HEK293 (cell line): ENCODE results near the gene ECHDC1.

Source experiments
- CTCF ChIA-PET: fragments of 350-600 bp; formaldehyde crosslinking; extraction: SDS; loops from one replicate; lab custom pipeline; 2021; ENCODE audit warnings: antibody characterized with exemption; lab: Yijun Ruan, JAX
- POLR2A ChIA-PET: fragments of 300-600 bp; formaldehyde crosslinking; extraction: SDS; loops from one replicate; lab custom pipeline; 2020; ENCODE audit warnings: antibody characterized with exemption, inconsistent platforms; lab: Yijun Ruan, JAX
- H3K27ac ChIP-seq: fragments of 200-500 bp; sonication (Bioruptor generic); 2 replicates; pipeline ENCODE4 v1.5.1; 2014; ENCODE audit warnings: low read depth, low read length, control low read depth, inconsistent platforms; ENCODE audit errors: extremely low read depth
- H3K36me3 ChIP-seq, 2 experiments: fragments of 200-500 bp in 1 of 2; sonication (Bioruptor generic) in 1 of 2; 1 replicate in 1 of 2; 2 replicates in 1 of 2; pipeline ENCODE4 v1.5.1; 2014 to 2017; ENCODE audit warnings: inconsistent platforms in 2 of 2, low read length in 2 of 2; ENCODE audit not compliant: control insufficient read depth in 2 of 2, insufficient read depth in 1 of 2
- H3K4me1 ChIP-seq: fragments of 200-500 bp; sonication (Bioruptor generic); 2 replicates; pipeline ENCODE4 v1.5.1; 2014; ENCODE audit warnings: mild to moderate bottlenecking, low read length, inconsistent platforms; ENCODE audit not compliant: control insufficient read depth, insufficient read depth
- H3K4me3 ChIP-seq: 2 replicates; pipeline ENCODE4 v1.5.1; 2011; ENCODE audit warnings: low read depth, mild to moderate bottlenecking, control low read depth, low read length, moderate library complexity
- H3K9me3 ChIP-seq: fragments of 200-500 bp; sonication (Bioruptor generic); 2 replicates; pipeline ENCODE4 v1.5.1; 2014; ENCODE audit warnings: low read depth, low read length, inconsistent platforms; ENCODE audit not compliant: control insufficient read depth, insufficient read depth
- KLF1 ChIP-seq: fragments of 450-650 bp; formaldehyde crosslinking; IDR thresholded peaks from 2 replicates; pipeline ENCODE4 v1.5.1; 2016; ENCODE audit warnings: missing biosample characterization, missing genetic modification characterization
- KLF17 ChIP-seq: fragments of 450-650 bp; formaldehyde crosslinking; IDR thresholded peaks from 2 replicates; pipeline ENCODE4 v1.5.1; 2016; ENCODE audit warnings: missing biosample characterization, missing genetic modification characterization
- MZF1 ChIP-seq: fragments of 450-650 bp; formaldehyde crosslinking; IDR thresholded peaks from 2 replicates; pipeline ENCODE4 v1.5.1; 2017; ENCODE audit warnings: missing biosample characterization, missing genetic modification characterization, borderline replicate concordance
- SALL2 ChIP-seq: fragments of 450-650 bp; formaldehyde crosslinking; IDR thresholded peaks from 2 replicates; pipeline ENCODE4 v1.5.0; 2017; ENCODE audit warnings: missing biosample characterization, mild to moderate bottlenecking, missing genetic modification characterization, borderline replicate concordance
- SETDB1 ChIP-seq: IDR thresholded peaks from one replicate; pipeline ENCODE4 v1.6.1; 2017; ENCODE audit warnings: mild to moderate bottlenecking, low read length, moderate library complexity, mixed read lengths; ENCODE audit not compliant: insufficient read length
- YY2 ChIP-seq: fragments of 450-650 bp; formaldehyde crosslinking; IDR thresholded peaks from 2 replicates; pipeline ENCODE4 v1.5.1; 2016; ENCODE audit warnings: missing biosample characterization, missing genetic modification characterization
- ZBTB17 ChIP-seq: fragments of 450-650 bp; formaldehyde crosslinking; IDR thresholded peaks from 2 replicates; pipeline ENCODE4 v1.5.1; 2016; ENCODE audit warnings: missing biosample characterization, missing genetic modification characterization
- ZFP37 ChIP-seq: fragments of 450-650 bp; formaldehyde crosslinking; IDR thresholded peaks from 2 replicates; pipeline ENCODE4 v1.5.1; 2016; ENCODE audit warnings: missing biosample characterization, missing genetic modification characterization
- ZFP41 ChIP-seq: fragments of 450-650 bp; formaldehyde crosslinking; IDR thresholded peaks from 2 replicates; pipeline ENCODE4 v1.5.1; 2016; ENCODE audit warnings: missing biosample characterization, missing genetic modification characterization, borderline replicate concordance
- ZNF10 ChIP-seq: fragments of 450-650 bp; formaldehyde crosslinking; IDR thresholded peaks from 2 replicates; pipeline ENCODE4 v1.5.1; 2017; ENCODE audit warnings: missing biosample characterization, missing genetic modification characterization
- ZNF248 ChIP-seq: fragments of 450-650 bp; formaldehyde crosslinking; IDR thresholded peaks from 2 replicates; pipeline ENCODE4 v1.5.1; 2017; ENCODE audit warnings: missing biosample characterization, missing genetic modification characterization
- ZNF473 ChIP-seq: fragments of 450-650 bp; formaldehyde crosslinking; IDR thresholded peaks from 2 replicates; pipeline ENCODE4 v1.5.1; 2017; ENCODE audit warnings: missing biosample characterization, missing genetic modification characterization
- ZNF514 ChIP-seq: fragments of 450-650 bp; formaldehyde crosslinking; IDR thresholded peaks from 2 replicates; pipeline ENCODE4 v1.5.1; 2016; ENCODE audit warnings: missing biosample characterization, missing genetic modification characterization
- ZNF660 ChIP-seq: fragments of 450-650 bp; IDR thresholded peaks from 2 replicates; pipeline ENCODE4 v1.5.1; 2018; ENCODE audit warnings: missing biosample characterization, mild to moderate bottlenecking, missing genetic modification characterization
- ZNF664 ChIP-seq: fragments of 450-650 bp; formaldehyde crosslinking; IDR thresholded peaks from 2 replicates; pipeline ENCODE4 v1.5.1; 2016; ENCODE audit warnings: missing biosample characterization, missing genetic modification characterization
- ZNF704 ChIP-seq: fragments of 450-650 bp; formaldehyde crosslinking; IDR thresholded peaks from 2 replicates; pipeline ENCODE4 v1.5.1; 2016; ENCODE audit warnings: missing biosample characterization, missing genetic modification characterization
- ZSCAN23 ChIP-seq: fragments of 450-650 bp; formaldehyde crosslinking; IDR thresholded peaks from 2 replicates; pipeline ENCODE4 v1.5.1; 2016; ENCODE audit warnings: missing biosample characterization, missing genetic modification characterization
- ZSCAN30 ChIP-seq: fragments of 450-650 bp; IDR thresholded peaks from 2 replicates; pipeline ENCODE4 v1.5.1; 2018; ENCODE audit warnings: missing biosample characterization, mild to moderate bottlenecking, missing genetic modification characterization, moderate library complexity
- TF ChIP-seq, protein P1 (sequence below): fragments of 450-650 bp; formaldehyde crosslinking; IDR thresholded peaks from 2 replicates; pipeline ENCODE4 v1.5.1; 2016; ENCODE audit warnings: missing biosample characterization, missing genetic modification characterization
- TF ChIP-seq, protein P2 (sequence below): fragments of 450-650 bp; formaldehyde crosslinking; IDR thresholded peaks from 2 replicates; pipeline ENCODE4 v1.5.1; 2017; ENCODE audit warnings: missing biosample characterization, missing genetic modification characterization

The ECHDC1 gene

GRCh38 chr6:127297502-127298070, 45.8 kb downstream of the ECHDC1 start:
- no peaks in the 10 kb centered on the region for H3K9me3 ChIP-seq
- TF ChIP-seq ZNF660 (tag by site-specific recombination): no peak
- no peak for TF ChIP-seq ZNF10 (tag by site-specific recombination)
- TF ChIP-seq, protein P1, sequence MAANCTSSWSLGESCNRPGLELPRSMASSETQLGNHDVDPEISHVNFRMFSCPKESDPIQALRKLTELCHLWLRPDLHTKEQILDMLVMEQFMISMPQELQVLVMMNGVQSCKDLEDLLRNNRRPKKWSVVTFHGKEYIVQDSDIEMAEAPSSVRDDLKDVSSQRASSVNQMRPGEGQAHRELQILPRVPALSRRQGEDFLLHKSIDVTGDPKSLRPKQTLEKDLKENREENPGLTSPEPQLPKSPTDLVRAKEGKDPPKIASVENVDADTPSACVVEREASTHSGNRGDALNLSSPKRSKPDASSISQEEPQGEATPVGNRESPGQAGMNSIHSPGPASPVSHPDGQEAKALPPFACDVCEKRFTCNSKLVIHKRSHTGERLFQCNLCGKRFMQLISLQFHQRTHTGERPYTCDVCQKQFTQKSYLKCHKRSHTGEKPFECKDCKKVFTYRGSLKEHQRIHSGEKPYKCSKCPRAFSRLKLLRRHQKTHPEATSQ: no peak
- peak; percentile 66 for TF ChIP-seq SETDB1
- TF ChIP-seq KLF17 (tag by site-specific recombination): no peak
- TF ChIP-seq ZNF248 (tag by site-specific recombination): no peak
- no peak for TF ChIP-seq ZNF514
- TF ChIP-seq MZF1: no peak
- TF ChIP-seq, all 188 proteins: peak for 1
- CTCF ChIA-PET: interaction anchor here (0.6 kb wide), 3 partner anchors 123 to 338 kb away, joined by 3 to 5 read pairs (median 3); no protein-coding TSS in a partner anchor
- POLR2A ChIA-PET: no interaction called here
- H3K27ac ChIP-seq: no peak overlapping the region
- no peak overlapping the region for H3K4me3 ChIP-seq
- H3K36me3 ChIP-seq: peaks cover 16 to 32% of the 10 kb centered on the region in 2 experiments
- no peaks in the 10 kb centered on the region for H3K4me1 ChIP-seq

GRCh38 chr6:127291495-127291894, 51.9 kb downstream of the ECHDC1 start:
- peaks cover 11 to 58% of the 10 kb centered on the region in 2 experiments for H3K36me3 ChIP-seq
- POLR2A ChIA-PET: no interaction called here

DNA sequence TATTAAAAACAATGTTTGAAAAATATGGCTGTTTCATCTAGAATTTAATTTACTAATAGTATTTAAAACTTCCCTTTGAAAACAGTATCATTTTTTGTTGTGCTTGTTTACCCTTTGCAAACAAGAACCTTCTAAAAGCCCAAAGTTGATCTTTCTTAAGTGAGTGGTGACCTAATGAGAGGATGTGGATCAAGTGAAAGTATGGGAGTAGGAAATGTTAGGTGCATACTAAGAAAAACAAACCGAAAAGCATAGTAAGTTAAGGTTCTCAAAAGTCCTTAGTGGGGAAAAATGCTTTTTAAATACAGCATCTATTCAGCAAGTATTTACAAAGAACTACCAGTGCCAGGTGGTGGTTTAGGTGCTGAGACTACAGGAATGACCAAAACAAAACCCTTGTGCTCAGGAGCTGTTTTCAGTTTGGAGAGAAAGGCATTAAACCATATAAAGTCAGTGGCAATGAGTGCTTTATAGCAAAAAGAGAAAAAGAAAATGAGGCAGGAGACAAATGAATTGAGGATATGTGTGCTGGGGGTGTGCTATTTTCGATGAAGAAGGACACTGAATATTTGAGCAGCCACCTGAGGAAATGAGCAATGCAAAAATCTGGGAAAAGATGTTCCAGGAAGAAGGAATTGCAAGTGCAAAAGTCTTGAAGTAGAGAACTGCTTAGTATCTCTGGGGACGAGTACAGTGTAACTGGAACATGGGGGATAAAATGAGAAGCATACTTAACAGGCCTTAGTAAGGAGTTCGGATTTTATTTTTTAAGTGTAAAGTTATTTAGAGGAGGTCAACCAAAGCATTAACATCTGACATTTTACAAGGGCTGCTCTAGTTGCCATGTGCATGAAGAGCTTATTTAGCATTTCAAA, 52.8 kb downstream of the ECHDC1 start:
- Histone ChIP-seq H3K9me3 (no peaks in the 10 kb centered on the region), H3K4me1 (no peaks in the 10 kb centered on the region), H3K36me3 (peaks cover 6 to 59% of the 10 kb centered on the region in 2 experiments; a peak in 2 of 3 replicates), H3K27ac (no peak overlapping the region), H3K4me3 (no peak overlapping the region)
- ChIA-PET POLR2A (interaction anchor here (0.6 kb wide), 2 partner anchors 8 to 23 kb away, joined by 3 to 4 read pairs; no protein-coding TSS in a partner anchor), CTCF (interaction anchor here (0.6 to 1.1 kb wide), 2 partner anchors 9 to 11 kb away, joined by 4 to 8 read pairs; no protein-coding TSS in a partner anchor)
- TF ChIP-seq KLF1 (tag by site-specific recombination): no peak
- no peak for TF ChIP-seq ZSCAN23 (tag by site-specific recombination)
- TF ChIP-seq SALL2 (tag by site-specific recombination): no peak
- no peak for TF ChIP-seq ZFP37 (tag by site-specific recombination)
- TF ChIP-seq ZNF473: no peak
- TF ChIP-seq ZNF704 (tag by site-specific recombination): no peak
- no peak for TF ChIP-seq YY2 (tag by site-specific recombination)
- TF ChIP-seq, protein P2, sequence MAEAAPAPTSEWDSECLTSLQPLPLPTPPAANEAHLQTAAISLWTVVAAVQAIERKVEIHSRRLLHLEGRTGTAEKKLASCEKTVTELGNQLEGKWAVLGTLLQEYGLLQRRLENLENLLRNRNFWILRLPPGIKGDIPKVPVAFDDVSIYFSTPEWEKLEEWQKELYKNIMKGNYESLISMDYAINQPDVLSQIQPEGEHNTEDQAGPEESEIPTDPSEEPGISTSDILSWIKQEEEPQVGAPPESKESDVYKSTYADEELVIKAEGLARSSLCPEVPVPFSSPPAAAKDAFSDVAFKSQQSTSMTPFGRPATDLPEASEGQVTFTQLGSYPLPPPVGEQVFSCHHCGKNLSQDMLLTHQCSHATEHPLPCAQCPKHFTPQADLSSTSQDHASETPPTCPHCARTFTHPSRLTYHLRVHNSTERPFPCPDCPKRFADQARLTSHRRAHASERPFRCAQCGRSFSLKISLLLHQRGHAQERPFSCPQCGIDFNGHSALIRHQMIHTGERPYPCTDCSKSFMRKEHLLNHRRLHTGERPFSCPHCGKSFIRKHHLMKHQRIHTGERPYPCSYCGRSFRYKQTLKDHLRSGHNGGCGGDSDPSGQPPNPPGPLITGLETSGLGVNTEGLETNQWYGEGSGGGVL (tag by site-specific recombination): no peak
- no peak for TF ChIP-seq ZSCAN30 (tag by site-specific recombination)
- no peak for TF ChIP-seq ZNF664 (tag by site-specific recombination)

More at GRCh38 chr6:127291495-127291894, 51.9 kb downstream of the ECHDC1 start:
- TF ChIP-seq, protein P2 (tag by site-specific recombination): no peak
- no peak for TF ChIP-seq ZBTB17
- no peak for TF ChIP-seq ZFP41 (tag by site-specific recombination)
- H3K4me1 ChIP-seq: no peaks in the 10 kb centered on the region
- CTCF ChIA-PET: interaction anchor here (1.0 to 1.2 kb wide), 3 partner anchors 10 to 248 kb away, joined by 3 to 8 read pairs (median 4); no protein-coding TSS in a partner anchor
- no peaks in the 10 kb centered on the region for H3K9me3 ChIP-seq
- no peak overlapping the region for H3K27ac ChIP-seq
- no peak overlapping the region for H3K4me3 ChIP-seq
